SK-N-MC (cell line): ENCODE results near the gene CCDC121.

ENCODE experiments used
- EZH2 ChIP-seq: fragments of 200-600 bp; sonication (generic); IDR thresholded peaks from one replicate; pipeline ENCODE4 v1.6.1; 2017; ENCODE audit warnings: antibody characterized with exemption
- POLR2AphosphoS5 ChIP-seq: IDR thresholded peaks from 2 replicates; pipeline ENCODE4 v1.6.1; 2012; ENCODE audit warnings: mild to moderate bottlenecking, low read depth, low read length, borderline replicate concordance

DNA sequence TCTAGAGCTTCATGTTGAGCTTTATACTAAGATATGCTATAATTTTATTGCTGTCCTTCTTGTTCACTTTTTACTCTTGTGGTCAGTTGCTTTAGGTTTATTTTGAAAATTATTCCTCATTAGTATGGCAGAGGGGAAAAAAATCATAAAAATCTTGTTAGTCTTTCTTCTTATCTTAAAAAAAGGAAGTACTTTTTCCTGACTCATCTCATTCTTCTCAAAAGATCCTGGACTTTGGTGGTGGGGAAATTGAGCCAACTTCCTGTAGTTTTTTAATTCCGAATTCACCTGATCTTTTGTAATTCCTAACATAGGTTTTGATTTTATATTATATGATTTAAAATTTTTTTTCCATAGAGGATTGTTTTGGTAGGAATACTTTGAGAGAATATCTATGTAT lies 38.6 kb upstream of the CCDC121 start:
- TF ChIP-seq EZH2 (no peak), POLR2AphosphoS5 (no peak)
